ENCODE results near the gene SEMA3C.

The SEMA3C gene

GRCh38 chr7:80804589-80804988 is 114.3 kb downstream of the SEMA3C start:
- ATAC-seq (replicated peaks) (no peak), DNase-seq (no peak)
- H3K27ac Mint-ChIP-seq, result no peak overlapping the region
- H3K4me3 Mint-ChIP-seq, result no peak overlapping the region
- H3K27me3 Mint-ChIP-seq, result no peaks in the 10 kb centered on the region
- H3K36me3 Mint-ChIP-seq (ENCODE audit: insufficient read depth), result no peaks in the 10 kb centered on the region
- peaks cover 2 to 4% of the 10 kb centered on the region in 2 donors for H3K9me3 Mint-ChIP-seq
- no peaks in the 10 kb centered on the region for H3K4me1 Mint-ChIP-seq (ENCODE audit: low read depth in 2 of 2)

GRCh38 chr7:80802527-80802926 is 116.3 kb downstream of the SEMA3C start:
- Mint-ChIP-seq H3K27ac (no peak overlapping the region), H3K4me3 (no peak overlapping the region), H3K4me1 (ENCODE audit: low read depth in 2 of 2) (no peaks in the 10 kb centered on the region), H3K36me3 (ENCODE audit: insufficient read depth) (no peaks in the 10 kb centered on the region), H3K27me3 (no peaks in the 10 kb centered on the region), H3K9me3 (peaks cover 0 to 2% of the 10 kb centered on the region in 2 donors)
- ATAC-seq (replicated peaks), result no peak
- DNase-seq, result no peak

GRCh38 chr7:80794631-80795573 is 123.9 kb downstream of the SEMA3C start:
- ATAC-seq (replicated peaks) (no peak), DNase-seq (no peak)
- Mint-ChIP-seq H3K27ac (no peak overlapping the region), H3K36me3 (ENCODE audit: insufficient read depth) (no peaks in the 10 kb centered on the region), H3K4me3 (no peak overlapping the region), H3K27me3 (no peaks in the 10 kb centered on the region), H3K4me1 (ENCODE audit: low read depth in 2 of 2) (no peaks in the 10 kb centered on the region), H3K9me3 (peaks cover 0 to 6% of the 10 kb centered on the region in 2 donors)

- no peak for ATAC-seq (replicated peaks)
- DNase-seq, result no peak
- H3K36me3 Mint-ChIP-seq (ENCODE audit: insufficient read depth), result no peaks in the 10 kb centered on the region
- peaks cover 5 to 15% of the 10 kb centered on the region in 2 donors for H3K9me3 Mint-ChIP-seq
- H3K4me1 Mint-ChIP-seq (ENCODE audit: low read depth in 2 of 2), result no peaks in the 10 kb centered on the region
- H3K27ac Mint-ChIP-seq, result no peak overlapping the region
- no peak overlapping the region for H3K4me3 Mint-ChIP-seq
- H3K27me3 Mint-ChIP-seq, result no peaks in the 10 kb centered on the region
Observed at GRCh38 chr7:80791509-80791929, 127.3 kb downstream of the SEMA3C start.

- Mint-ChIP-seq H3K9me3 (peaks cover 8 to 15% of the 10 kb centered on the region in 2 donors), H3K4me1 (ENCODE audit: low read depth in 2 of 2) (no peaks in the 10 kb centered on the region), H3K27ac (no peak overlapping the region), H3K4me3 (no peak overlapping the region), H3K27me3 (no peaks in the 10 kb centered on the region), H3K36me3 (ENCODE audit: insufficient read depth) (no peaks in the 10 kb centered on the region)
- DNase-seq, result no peak
- no peak for ATAC-seq (replicated peaks)
Observed at GRCh38 chr7:80790877-80791276, 128.0 kb downstream of the SEMA3C start.

- H3K9me3 Mint-ChIP-seq, result peaks cover 8 to 17% of the 10 kb centered on the region in 2 donors
- DNase-seq (no peak), ATAC-seq (replicated peaks) (no peak)
- no peak overlapping the region for H3K27ac Mint-ChIP-seq
- no peaks in the 10 kb centered on the region for H3K4me1 Mint-ChIP-seq (ENCODE audit: low read depth in 2 of 2)
- no peaks in the 10 kb centered on the region for H3K27me3 Mint-ChIP-seq
- H3K4me3 Mint-ChIP-seq, result no peak overlapping the region
- no peaks in the 10 kb centered on the region for H3K36me3 Mint-ChIP-seq (ENCODE audit: insufficient read depth)
Observed at GRCh38 chr7:80787721-80788120, 131.1 kb downstream of the SEMA3C start.

- Mint-ChIP-seq H3K9me3 (peaks cover 15 to 19% of the 10 kb centered on the region in 2 donors), H3K4me3 (no peak overlapping the region), H3K27me3 (no peaks in the 10 kb centered on the region), H3K4me1 (ENCODE audit: low read depth in 2 of 2) (no peaks in the 10 kb centered on the region), H3K36me3 (ENCODE audit: insufficient read depth) (no peaks in the 10 kb centered on the region), H3K27ac (no peak overlapping the region)
- ATAC-seq (replicated peaks), result no peak
- DNase-seq, result no peak
Observed at GRCh38 chr7:80785961-80786536, 132.8 kb downstream of the SEMA3C start.

GRCh38 chr7:80785276-80785675 is 133.6 kb downstream of the SEMA3C start:
- DNase-seq, result no peak
- no peak overlapping the region for H3K27ac Mint-ChIP-seq
- H3K4me3 Mint-ChIP-seq, result no peak overlapping the region
- no peaks in the 10 kb centered on the region for H3K4me1 Mint-ChIP-seq (ENCODE audit: low read depth in 2 of 2)
- no peak for ATAC-seq (replicated peaks)
- no peaks in the 10 kb centered on the region for H3K36me3 Mint-ChIP-seq (ENCODE audit: insufficient read depth)
- H3K9me3 Mint-ChIP-seq, result peaks cover 15% of the 10 kb centered on the region in 2 donors
- no peaks in the 10 kb centered on the region for H3K27me3 Mint-ChIP-seq

- H3K4me1 Mint-ChIP-seq (ENCODE audit: low read depth in 2 of 2), result no peaks in the 10 kb centered on the region
- DNase-seq, result no peak
- H3K27me3 Mint-ChIP-seq, result no peaks in the 10 kb centered on the region
- H3K9me3 Mint-ChIP-seq, result peaks cover 15 to 24% of the 10 kb centered on the region in 2 donors
- H3K36me3 Mint-ChIP-seq (ENCODE audit: insufficient read depth), result no peaks in the 10 kb centered on the region
- no peak overlapping the region for H3K27ac Mint-ChIP-seq
- ATAC-seq (replicated peaks), result no peak
- H3K4me3 Mint-ChIP-seq, result no peak overlapping the region
Observed at GRCh38 chr7:80783678-80784327, 135.0 kb downstream of the SEMA3C start.

GRCh38 chr7:80783186-80783677 is 135.6 kb downstream of the SEMA3C start:
- H3K27ac Mint-ChIP-seq, result no peak overlapping the region
- no peak overlapping the region for H3K4me3 Mint-ChIP-seq
- DNase-seq (no peak), ATAC-seq (replicated peaks) (no peak)
- no peaks in the 10 kb centered on the region for H3K4me1 Mint-ChIP-seq (ENCODE audit: low read depth in 2 of 2)
- H3K27me3 Mint-ChIP-seq, result no peaks in the 10 kb centered on the region
- H3K36me3 Mint-ChIP-seq (ENCODE audit: insufficient read depth), result no peaks in the 10 kb centered on the region
- H3K9me3 Mint-ChIP-seq, result peaks cover 15 to 28% of the 10 kb centered on the region in 2 donors

- DNase-seq (no peak), ATAC-seq (replicated peaks) (no peak)
- no peaks in the 10 kb centered on the region for H3K4me1 Mint-ChIP-seq (ENCODE audit: low read depth in 2 of 2)
- no peak overlapping the region for H3K27ac Mint-ChIP-seq
- H3K9me3 Mint-ChIP-seq, result peaks cover 7 to 23% of the 10 kb centered on the region in 2 donors
- H3K27me3 Mint-ChIP-seq, result no peaks in the 10 kb centered on the region
- H3K4me3 Mint-ChIP-seq, result no peak overlapping the region
- no peaks in the 10 kb centered on the region for H3K36me3 Mint-ChIP-seq (ENCODE audit: insufficient read depth)
Observed at GRCh38 chr7:80781561-80781979, 137.3 kb downstream of the SEMA3C start.

GRCh38 chr7:80781146-80781545 is 137.7 kb downstream of the SEMA3C start:
- Mint-ChIP-seq H3K36me3 (ENCODE audit: insufficient read depth) (no peaks in the 10 kb centered on the region), H3K9me3 (peaks cover 7 to 20% of the 10 kb centered on the region in 2 donors), H3K27ac (no peak overlapping the region), H3K4me1 (ENCODE audit: low read depth in 2 of 2) (no peaks in the 10 kb centered on the region), H3K4me3 (no peak overlapping the region), H3K27me3 (no peaks in the 10 kb centered on the region)
- DNase-seq (no peak), ATAC-seq (replicated peaks) (no peak)

GRCh38 chr7:80779456-80779855 is 139.4 kb downstream of the SEMA3C start:
- Mint-ChIP-seq H3K9me3 (peaks cover 7 to 24% of the 10 kb centered on the region in 2 donors), H3K27me3 (no peaks in the 10 kb centered on the region), H3K36me3 (ENCODE audit: insufficient read depth) (no peaks in the 10 kb centered on the region), H3K4me3 (no peak overlapping the region), H3K27ac (no peak overlapping the region), H3K4me1 (ENCODE audit: low read depth in 2 of 2) (no peaks in the 10 kb centered on the region)
- ATAC-seq (replicated peaks) (no peak), DNase-seq (no peak)

Data from effector memory CD8-positive, alpha-beta T cell (primary cell).